Osteoblast (primary cell): ENCODE results near the gene RNF152. TPM values are rescaled to one million over a fixed set of nuclear protein-coding genes. Genes with fewer than 3 reads are reported as not detected.

Experiments used
- DNase-seq: peaks from one replicate; pipeline ENCODE4 v3.0.0; 2011; ENCODE audit warnings: low spot score, mixed read lengths; ENCODE audit not compliant: insufficient read length; ENCODE audit errors: missing footprints
- H2AFZ ChIP-seq: 2 replicates; pipeline ENCODE4 v1.6.0; 2011; ENCODE audit warnings: mild to moderate bottlenecking, low read length
- H3K27ac ChIP-seq: 2 replicates; pipeline ENCODE4 v1.5.1; 2011; ENCODE audit warnings: mild to moderate bottlenecking, low read depth, low read length, moderate library complexity
- H3K27me3 ChIP-seq: 2 replicates; pipeline ENCODE4 v1.6.0; 2012; ENCODE audit warnings: mild to moderate bottlenecking, control low read depth, inconsistent platforms, low read length, moderate library complexity; ENCODE audit not compliant: insufficient read depth
- H3K36me3 ChIP-seq: 2 replicates; pipeline ENCODE4 v1.5.1; 2011; ENCODE audit warnings: mild to moderate bottlenecking, low read length, control low read depth, moderate library complexity; ENCODE audit not compliant: insufficient read depth
- H3K4me1 ChIP-seq: 2 replicates; pipeline ENCODE4 v1.5.1; 2011; ENCODE audit warnings: mild to moderate bottlenecking, low read length, control low read depth, moderate library complexity; ENCODE audit not compliant: insufficient read depth
- H3K4me2 ChIP-seq: 2 replicates; pipeline ENCODE4 v1.6.0; 2011; ENCODE audit warnings: mild to moderate bottlenecking, low read length; ENCODE audit not compliant: insufficient read depth
- H3K4me3 ChIP-seq: fragments of 200-600 bp; sonication (generic); 3 replicates; pipeline ENCODE4 v1.5.1; 2012; ENCODE audit warnings: mild to moderate bottlenecking, low read length, inconsistent platforms; ENCODE audit not compliant: insufficient read depth
- H3K79me2 ChIP-seq: 2 replicates; pipeline ENCODE4 v1.6.0; 2012; ENCODE audit warnings: mild to moderate bottlenecking, low read length, control low read depth, inconsistent platforms; ENCODE audit not compliant: insufficient read depth
- H3K9me3 ChIP-seq: 2 replicates; pipeline ENCODE4 v1.5.1; 2011; ENCODE audit warnings: low read depth, low read length, control low read depth
- H4K20me1 ChIP-seq: 2 replicates; pipeline ENCODE4 v1.6.0; 2012; ENCODE audit warnings: mild to moderate bottlenecking, low read length, control low read depth; ENCODE audit not compliant: insufficient read depth
- CTCF ChIP-seq: IDR thresholded peaks from 2 replicates; pipeline ENCODE4 v1.5.1; 2011; ENCODE audit warnings: mild to moderate bottlenecking, low read depth, low read length, moderate library complexity; ENCODE audit errors: extremely low read depth
- total RNA-seq: library from RNA; depleted of rRNA; stranded (reverse); fragments of >200 nt; gene quantifications from 2 replicates; pipeline ENCODE4 v1.2.3, GENCODE V29; 2012

The RNF152 gene
- total RNA-seq = 3.3 and 5.0 TPM in 2 replicates

- Histone ChIP-seq H2AFZ (peak within 1 kb of the TSS; percentile 85), H3K79me2 (peaks cover 30% of the 10 kb centered on the region), H3K27me3 (no peaks in the 10 kb centered on the region), H3K4me2 (peak within 1 kb of the TSS; percentile 94), H3K4me3 (peak within 1 kb of the TSS; percentile 94), H4K20me1 (no peaks in the 10 kb centered on the region), H3K4me1 (peaks cover 15% of the 10 kb centered on the region), H3K9me3 (no peaks in the 10 kb centered on the region), H3K36me3 (no peaks in the 10 kb centered on the region), H3K27ac (peak within 1 kb of the TSS; percentile 53)
- DNase-seq = peak; percentile 88
- TF ChIP-seq CTCF = peak; percentile 7
These were observed at the start of gene RNF152 for GRCh38 chr18:61892683-61893308. TSS of gene RNF152 (minus strand) at chr18:61893007. CDS start at chr18:61816463, 76,544 bp downstream.

GRCh38 chr18:61941948-61942471 is 49.2 kb upstream of the RNF152 start:
- Histone ChIP-seq H3K4me1 (no peaks in the 10 kb centered on the region), H4K20me1 (no peaks in the 10 kb centered on the region), H3K36me3 (no peaks in the 10 kb centered on the region), H3K27me3 (no peaks in the 10 kb centered on the region), H3K9me3 (no peaks in the 10 kb centered on the region), H2AFZ (peak overlapping the region; percentile 81), H3K27ac (no peak overlapping the region), H3K4me3 (no peak overlapping the region), H3K79me2 (no peaks in the 10 kb centered on the region), H3K4me2 (peak overlapping the region; percentile 27)
- TF ChIP-seq CTCF = no peak
- no peak for DNase-seq

GRCh38 chr18:61939046-61939674 is 46.4 kb upstream of the RNF152 start:
- Histone ChIP-seq H2AFZ (no peak overlapping the region), H3K9me3 (no peaks in the 10 kb centered on the region), H3K79me2 (no peaks in the 10 kb centered on the region), H3K4me2 (no peak overlapping the region), H4K20me1 (no peaks in the 10 kb centered on the region), H3K27ac (no peak overlapping the region), H3K27me3 (no peaks in the 10 kb centered on the region), H3K4me3 (no peak overlapping the region), H3K36me3 (no peaks in the 10 kb centered on the region), H3K4me1 (no peaks in the 10 kb centered on the region)
- TF ChIP-seq CTCF = no peak
- no peak for DNase-seq

GRCh38 chr18:61935362-61935761 is 42.6 kb upstream of the RNF152 start:
- no peaks in the 10 kb centered on the region for H3K36me3 ChIP-seq
- no peak for DNase-seq
- H3K9me3 ChIP-seq = no peaks in the 10 kb centered on the region
- H3K4me2 ChIP-seq = no peak overlapping the region
- no peaks in the 10 kb centered on the region for H3K27me3 ChIP-seq
- no peak for TF ChIP-seq CTCF
- H4K20me1 ChIP-seq = no peaks in the 10 kb centered on the region
- no peak overlapping the region for H2AFZ ChIP-seq
- no peak overlapping the region for H3K27ac ChIP-seq
- H3K4me1 ChIP-seq = no peaks in the 10 kb centered on the region
- no peak overlapping the region for H3K4me3 ChIP-seq
- H3K79me2 ChIP-seq = no peaks in the 10 kb centered on the region
